K562 (cell line): ENCODE measurements around the gene LMOD1. TPM values are rescaled to one million over a fixed set of nuclear protein-coding genes. Genes with fewer than 3 reads are reported as not detected.
"Not testable (repeated sequence)": the region's sequence is repeated elsewhere in the genome, so short reads cannot be mapped to it uniquely, and the experiment has no call there.

Experiments used
- ATAC-seq: fragments of 200-7000 bp; cut with Tn5 transposase; 3 replicates; pipeline ENCODE4 v1.9.1; 2020; ENCODE audit warnings: moderate library complexity
- BruUV-seq: library from RNA; stranded (reverse); fragments of 400-500 nt; replicated peaks from 2 replicates; lab custom pipeline; 2021; lab: Mats Ljungman, UMichigan
- CTCF ChIA-PET: fragments of 300-600 bp; formaldehyde crosslinking; extraction: SDS; loops from one replicate; lab custom pipeline; 2021; ENCODE audit warnings: low intra/inter-chr PET ratio; lab: Yijun Ruan, JAX
- POLR2A ChIA-PET: fragments of 300-600, 350-650 bp; sonication (Branson Sonifier 250); formaldehyde crosslinking; extraction: SDS; loops from one replicate; lab custom pipeline; 2021; ENCODE audit warnings: antibody characterized with exemption, inconsistent platforms; lab: Yijun Ruan, JAX
- DNase-seq, 4 experiments: peaks; one replicate each; pipeline versions ENCODE4 v3.0.0 to v3.0.0-alpha.2; 2011 to 2018; ENCODE audit warnings: low spot score in 3 of 4, mixed read lengths in 3 of 4; ENCODE audit errors: extremely low read depth in 1 of 4
- FAIRE-seq: peaks from 2 replicates; lab custom pipeline; 2011; peaks lifted over from hg19 to GRCh38; lab: Jason Lieb, UNC
- H2AFZ ChIP-seq: 2 replicates; pipeline ENCODE4 v1.6.0; 2011; ENCODE audit warnings: low read depth, low read length, control low read depth, inconsistent platforms
- H3K27ac ChIP-seq: fragments of 200-600 bp; 3 replicates; pipeline ENCODE4 v1.8.0; 2011; ENCODE audit warnings: low read depth, mild to moderate bottlenecking, control low read depth, inconsistent platforms, low read length, moderate library complexity, mixed read lengths; ENCODE audit errors: extremely low read depth
- H3K27me3 ChIP-seq, 2 experiments: fragments of 300-600 bp in 1 of 2; 2 replicates in 1 of 2; 3 replicates in 1 of 2; pipeline versions ENCODE4 v1.6.0 to v1.8.0; 2011; ENCODE audit warnings: inconsistent platforms in 2 of 2, low read length in 2 of 2, mild to moderate bottlenecking in 1 of 2, mixed read lengths in 1 of 2, moderate library complexity in 1 of 2; ENCODE audit not compliant: control insufficient read depth in 2 of 2, insufficient read depth in 2 of 2
- H3K36me3 ChIP-seq: fragments of 300-600 bp; 3 replicates; pipeline ENCODE4 v1.8.0; 2011; ENCODE audit warnings: mild to moderate bottlenecking, low read length, inconsistent platforms; ENCODE audit not compliant: control insufficient read depth, insufficient read depth
- H3K4me1 ChIP-seq, 2 experiments: fragments of 200-600 bp in 1 of 2; replicated peaks in 1 of 2; 2 replicates in 1 of 2; 3 replicates in 1 of 2; pipeline versions ENCODE4 v1.5.1 to v1.8.0; 2011; ENCODE audit warnings: inconsistent platforms in 2 of 2, low read length in 2 of 2, mild to moderate bottlenecking in 1 of 2, mixed read lengths in 1 of 2, moderate library complexity in 1 of 2; ENCODE audit not compliant: control insufficient read depth in 2 of 2, insufficient read depth in 2 of 2
- H3K4me2 ChIP-seq: 2 replicates; pipeline ENCODE4 v1.6.1; 2011; ENCODE audit warnings: low read length, control low read depth, inconsistent platforms, mixed read lengths; ENCODE audit not compliant: insufficient read depth
- H3K4me3 ChIP-seq: fragments of 200-600 bp; sonication (generic), shearing (Covaris generic); 2 replicates; pipeline ENCODE4 v1.5.1; 2016; ENCODE audit warnings: control low read depth, inconsistent platforms
- H3K79me2 ChIP-seq: fragments of 200-600 bp; 3 replicates; pipeline ENCODE4 v1.8.0; 2011; ENCODE audit warnings: low read length, inconsistent platforms; ENCODE audit not compliant: control insufficient read depth, insufficient read depth
- H3K9ac ChIP-seq, 2 experiments: 2 replicates each; pipeline versions ENCODE4 v1.6.0 to v1.6.1; 2011; ENCODE audit warnings: low read depth in 2 of 2, low read length in 2 of 2, control low read depth in 1 of 2, inconsistent platforms in 1 of 2, mild to moderate bottlenecking in 1 of 2, mixed read lengths in 1 of 2; ENCODE audit not compliant: insufficient read depth in 1 of 2
- H3K9me1 ChIP-seq: one replicate; pipeline ENCODE4 v1.6.0; 2011; ENCODE audit warnings: inconsistent platforms, mild to moderate bottlenecking, low read length, moderate library complexity; ENCODE audit not compliant: control insufficient read depth, insufficient read depth
- H3K9me3 ChIP-seq: replicated peaks from 2 replicates; pipeline ENCODE4 v1.5.1; 2011; ENCODE audit warnings: low read depth, low read length, inconsistent platforms; ENCODE audit not compliant: control insufficient read depth, insufficient read depth
- H4K20me1 ChIP-seq: replicated peaks from 2 replicates; pipeline ENCODE4 v1.6.1; 2011; ENCODE audit warnings: low read length, inconsistent platforms, mixed read lengths; ENCODE audit not compliant: control insufficient read depth, insufficient read depth
- ILF3 ChIP-seq: fragments of 450-650 bp; IDR thresholded peaks from 2 replicates; pipeline ENCODE4 v1.6.1; 2018; ENCODE audit warnings: antibody characterized with exemption, mild to moderate bottlenecking, moderate library complexity, borderline replicate concordance
- RBFOX2 ChIP-seq: fragments of 200-400 bp; formaldehyde crosslinking; IDR thresholded peaks from 2 replicates; pipeline ENCODE4 v1.6.1; 2017; ENCODE audit warnings: low read depth, mild to moderate bottlenecking, low read length, moderate library complexity
- SIN3A ChIP-seq, 2 experiments: fragments of 150-350 bp in 1 of 2; IDR thresholded peaks; 2 replicates each; pipeline ENCODE4 v1.6.1; 2011 to 2016; ENCODE audit warnings: borderline replicate concordance in 2 of 2, low read depth in 2 of 2, low read length in 2 of 2, mild to moderate bottlenecking in 2 of 2, moderate library complexity in 2 of 2; ENCODE audit not compliant: control insufficient read depth in 1 of 2
- ZNF121 ChIP-seq: sonication (generic); formaldehyde crosslinking; conservative IDR thresholded peaks from 2 replicates; pipeline ENCODE4 v1.8.0; 2022; ENCODE audit warnings: missing genetic modification reagents
- ZNF444 ChIP-seq: fragments of 250-450 bp; sonication (Bioruptor Pico); IDR thresholded peaks from 2 replicates; pipeline ENCODE4 v1.4.0; 2020; ENCODE audit warnings: mild to moderate bottlenecking, moderate library complexity
- WGBS: fragments of 100-300 bp; shearing (Covaris generic); methylation state at CpG from one replicate; pipeline ENCODE4 v1.1.6; 2016; ENCODE audit warnings: low coverage, mixed read lengths; ENCODE audit not compliant: insufficient coverage; ENCODE audit errors: missing lambda C conversion rate; 5-methylcytosine and 5-hydroxymethylcytosine counted together
- in situ Hi-C: fragments of 300-500 bp; cut with MboI; formaldehyde crosslinking; loops from 4 replicates; pipeline ENCODE4 v1.15.0; 2018; ENCODE audit warnings: inconsistent platforms, mixed read lengths
- intact Hi-C: fragments of 100-400 bp; cut with micrococcal nuclease; formaldehyde crosslinking; loops from 2 replicates; pipeline ENCODE4 v1.14.2; 2022
- polyA plus RNA-seq, 8 experiments: library from polyadenylated mRNA; depleted of rRNA in 4 of 8; stranded (reverse) in 5 of 8; unstranded in 3 of 8; fragments of >200 nt; fragmentation: Nextera tagmentation in 2 of 8; fragmentation: Illumina TruSeq in 1 of 8; extraction: Ambion mirVana in 2 of 8; extraction: Trizol in 1 of 8; gene quantifications; 2 replicates each; pipeline versions ENCODE4 v1.2.1 to v1.2.3, GENCODE V29; 2011 to 2014; ENCODE audit warnings: inconsistent platforms in 1 of 8, missing spikeins in 1 of 8
- total RNA-seq, 7 experiments: library from RNA; depleted of rRNA in 6 of 7; stranded (reverse); fragments of >200 nt in 6 of 7; fragmentation: Illumina TruSeq in 2 of 7; extraction: Trizol in 2 of 7; gene quantifications; 2 replicates each; pipeline versions ENCODE4 v1.2.1 to v1.2.3, GENCODE V29; 2011 to 2021; ENCODE audit warnings: low replicate concordance in 1 of 7

LMOD1 gene
- total and polyA plus RNA-seq, 9 of the 15 experiments (the other 6 are each of a cell fraction or from before 2014, with no cell fraction given), result 0.03 to 0.54 (median 0.38) TPM; not detected in 1

DNA sequence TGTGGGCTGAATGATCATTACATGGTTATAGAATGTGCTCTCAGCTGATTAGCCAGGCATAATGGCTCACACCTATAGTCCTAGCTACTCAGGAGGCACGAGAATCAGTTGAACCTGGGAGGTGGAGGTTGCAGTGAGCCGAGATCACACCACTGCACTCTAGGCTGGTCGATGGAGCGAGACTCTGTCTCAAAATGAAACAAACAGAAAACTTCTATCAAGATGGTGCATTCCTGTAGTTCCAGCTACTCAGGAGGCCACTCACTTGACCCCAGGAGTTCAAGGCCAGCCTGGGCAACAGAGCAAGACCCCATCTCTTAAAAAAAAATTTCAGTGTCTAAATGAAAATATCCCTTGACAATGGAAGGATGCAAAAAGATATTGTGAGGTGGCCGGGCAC lies 19.8 kb upstream of the LMOD1 start:
- H3K27ac ChIP-seq, result no peak overlapping the region
- DNase-seq (no peak), FAIRE-seq (no peak), ATAC-seq (no peak)
- H3K4me1 ChIP-seq, result no peaks in the 10 kb centered on the region; a peak in 1 of 5 replicates
- H3K36me3 ChIP-seq, result peaks cover 90% of the 10 kb centered on the region
- peaks cover 41% of the 10 kb centered on the region for H3K79me2 ChIP-seq
- H3K9me3 ChIP-seq, result no peaks in the 10 kb centered on the region
- H3K9ac ChIP-seq, result no peak overlapping the region
- peak; percentile 93 for TF ChIP-seq ZNF121 (CRISPR knock-in tag)
- no peak for TF ChIP-seq SIN3A (IDR thresholded peaks at IDR 0.05; ENCODE audit: borderline replicate concordance in 2 of 2, control insufficient read depth in 1 of 2, low read depth in 2 of 2, low read length in 2 of 2)
- no peaks in the 10 kb centered on the region for H3K27me3 ChIP-seq
- BruUV-seq, result no TSS peak
- H4K20me1 ChIP-seq, result no peaks in the 10 kb centered on the region; the same call in 1 of the 2 replicates
- WGBS, result 95% methylated on average over 5 of the region's 5 CpGs
- no peak overlapping the region for H3K4me2 ChIP-seq
- intact Hi-C loops (no loop called here), in situ Hi-C loops (no loop called here)
- H2AFZ ChIP-seq, result no peak overlapping the region
- H3K9me1 ChIP-seq, result no peaks in the 10 kb centered on the region
- CTCF ChIA-PET, result no interaction called here
- POLR2A ChIA-PET, result interaction anchor here (0.6 to 6.2 kb wide), 6 partner anchors 8 to 70 kb away, joined by 3 to 45 read pairs (median 6); partner anchors contain the start of genes RNPEP and TIMM17A
- no peak overlapping the region for H3K4me3 ChIP-seq

DNA sequence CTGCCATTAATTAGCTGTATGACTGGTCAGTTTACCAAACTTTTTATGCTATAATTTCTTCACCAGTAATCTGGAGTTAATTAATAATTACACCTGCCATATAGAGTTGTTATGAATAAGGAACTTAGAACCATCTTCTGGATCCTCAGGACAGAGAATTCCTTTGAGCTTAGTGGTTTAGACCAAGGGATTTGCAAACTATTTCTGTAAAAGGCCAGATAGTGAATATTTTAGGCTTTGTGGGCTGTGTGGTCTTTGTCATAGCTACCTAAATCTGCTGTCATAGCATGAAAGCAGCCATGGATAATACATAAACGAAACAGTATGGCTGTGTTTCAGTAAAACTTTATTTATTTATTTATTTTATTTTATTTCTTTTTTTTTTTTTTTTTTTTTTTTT lies 17.9 kb upstream of the LMOD1 start:
- 89% methylated on average over 1 of the region's 1 CpG for WGBS
- H3K9me1 ChIP-seq, result no peaks in the 10 kb centered on the region
- DNase-seq (no peak), FAIRE-seq (no peak), ATAC-seq (no peak)
- no peak overlapping the region for H3K4me3 ChIP-seq
- BruUV-seq, result no TSS peak
- H3K9ac ChIP-seq, result no peak overlapping the region
- intact Hi-C loops (no loop called here), in situ Hi-C loops (no loop called here)
- no peaks in the 10 kb centered on the region for H3K9me3 ChIP-seq
- H3K4me1 ChIP-seq, result no peaks in the 10 kb centered on the region; a peak in 1 of 5 replicates
- POLR2A ChIA-PET, result interaction anchor here (0.5 to 6.2 kb wide), 17 partner anchors 8 to 179 kb away, joined by 3 to 54 read pairs (median 4); partner anchors contain the start of genes LMOD1, RNPEP and TIMM17A
- H3K27ac ChIP-seq, result no peak overlapping the region
- H2AFZ ChIP-seq, result no peak overlapping the region
- H3K79me2 ChIP-seq, result peaks cover 50% of the 10 kb centered on the region
- no peaks in the 10 kb centered on the region for H3K27me3 ChIP-seq
- H4K20me1 ChIP-seq, result no peaks in the 10 kb centered on the region; the same call in 1 of the 2 replicates
- no peak overlapping the region for H3K4me2 ChIP-seq
- H3K36me3 ChIP-seq, result peaks cover 90% of the 10 kb centered on the region
- TF ChIP-seq ZNF444 (CRISPR knock-in tag), result no peak
- TF ChIP-seq ILF3, result 0 out of 2 replicates have a peak, but pooled peaks have one; percentile 8
- peak; percentile 43; the same call in 1 of the 2 replicates for TF ChIP-seq RBFOX2
- CTCF ChIA-PET, result interaction anchor here (1.0 to 1.1 kb wide), 2 partner anchors 72 to 433 kb away, joined by 3 to 4 read pairs; no protein-coding TSS in a partner anchor

GRCh38 chr1:201962382-201962781 lies 16.0 kb upstream of the LMOD1 start:
- ATAC-seq, H3K9me3 ChIP-seq, CTCF ChIA-PET, in situ Hi-C loops, H3K9ac ChIP-seq, BruUV-seq, H3K27ac ChIP-seq, H4K20me1 ChIP-seq, H3K4me2 ChIP-seq, H3K27me3 ChIP-seq, H3K4me1 ChIP-seq, DNase-seq, H2AFZ ChIP-seq, FAIRE-seq, H3K4me3 ChIP-seq, intact Hi-C loops, H3K9me1 ChIP-seq: not testable (repeated sequence)
- POLR2A ChIA-PET, result interaction anchor here (0.7 to 6.2 kb wide), 7 partner anchors 8 to 50 kb away, joined by 3 to 54 read pairs (median 6); partner anchors contain the start of genes LMOD1, RNPEP and TIMM17A
- peaks cover 89% of the 10 kb centered on the region for H3K36me3 ChIP-seq
- peaks cover 63% of the 10 kb centered on the region for H3K79me2 ChIP-seq
- 98% methylated on average over 10 of the region's 10 CpGs for WGBS
